Stimulated activated CD8-positive, alpha-beta memory T cell treated with anti-CD3 and anti-CD28 coated beads, Interleukin-15, amount 100 ng/mL, for 24 hours (primary cell): ENCODE results near the gene ROS1.
"Not testable (repeated sequence)": the region's sequence is repeated elsewhere in the genome, so short reads cannot be mapped to it uniquely, and the experiment has no call there.

Experiments
- DNase-seq: peaks from one replicate; pipeline ENCODE4 v3.0.0-alpha.2; 2020; ENCODE audit warnings: low read depth

The ROS1 gene

GRCh38 chr6:117425431-117426153 lies at the start of gene ROS1:
Gene ROS1 (minus strand): TSS chr6:117425942. CDS start chr6:117425656, 286 bp downstream.
- no peak for DNase-seq

DNA sequence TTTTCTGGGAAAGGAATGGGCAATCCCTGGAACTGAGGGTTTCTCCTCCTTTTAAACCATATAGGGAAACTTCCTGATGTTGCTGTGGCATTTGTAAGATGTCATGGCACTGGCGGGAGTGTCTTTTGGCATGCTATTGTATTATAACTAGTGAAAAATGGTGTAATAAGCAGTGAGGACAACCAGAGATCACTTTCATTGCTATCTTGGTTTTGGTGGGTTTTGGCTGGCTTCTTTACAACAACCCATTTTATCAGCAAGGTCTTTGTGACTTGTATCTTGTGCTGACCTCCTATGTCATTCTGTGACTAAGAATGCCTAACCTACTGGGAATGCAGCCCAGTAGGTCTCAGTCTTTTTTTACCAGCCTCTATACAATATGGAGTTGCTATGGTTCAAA lies 47.7 kb upstream of the ROS1 start:
- no peak for DNase-seq

- DNase-seq, result no peak
These were observed 46.9 kb upstream of the ROS1 start for GRCh38 chr6:117472667-117473066.

DNA sequence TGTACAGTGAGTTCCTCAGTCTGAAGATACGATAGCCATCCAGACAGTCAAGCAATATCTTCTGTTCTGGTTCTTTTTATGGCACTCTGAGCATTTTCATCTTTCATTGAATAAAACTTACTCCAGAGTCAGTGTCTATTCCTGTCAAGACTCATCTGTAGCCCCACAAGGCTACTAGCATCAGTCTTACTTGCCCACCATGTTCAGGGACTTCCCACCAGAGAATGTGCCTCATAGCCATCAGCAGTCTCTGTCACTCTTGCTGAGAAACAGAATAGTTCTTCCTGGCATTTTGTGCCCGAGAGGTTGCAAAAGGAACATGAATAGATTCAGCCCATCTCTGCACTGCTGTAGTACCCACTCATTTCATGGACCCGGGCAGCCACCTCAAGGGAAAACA lies 44.0 kb upstream of the ROS1 start:
- no peak for DNase-seq

- DNase-seq, result no peak
These were observed 43.6 kb upstream of the ROS1 start for GRCh38 chr6:117469356-117469755.

DNA sequence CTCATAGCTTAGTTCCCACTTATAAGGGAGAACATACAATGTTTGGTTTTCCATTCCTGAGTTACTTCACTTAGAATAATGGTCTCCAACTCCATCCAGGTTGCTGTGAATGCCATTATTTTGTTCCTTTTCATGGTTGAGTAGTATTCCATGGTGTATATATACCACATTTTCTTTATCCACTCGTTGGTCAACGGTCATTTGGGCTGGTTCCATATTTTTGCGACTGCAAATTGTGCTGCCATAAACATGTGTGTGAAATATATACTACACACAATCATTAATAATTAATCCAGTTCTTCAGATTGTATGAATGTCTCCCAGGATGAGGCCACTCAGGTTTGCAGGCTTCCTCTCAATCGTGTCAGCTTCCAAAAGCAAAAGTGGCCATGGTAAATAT lies 42.8 kb upstream of the ROS1 start:
- DNase-seq, result not testable (repeated sequence)

DNA sequence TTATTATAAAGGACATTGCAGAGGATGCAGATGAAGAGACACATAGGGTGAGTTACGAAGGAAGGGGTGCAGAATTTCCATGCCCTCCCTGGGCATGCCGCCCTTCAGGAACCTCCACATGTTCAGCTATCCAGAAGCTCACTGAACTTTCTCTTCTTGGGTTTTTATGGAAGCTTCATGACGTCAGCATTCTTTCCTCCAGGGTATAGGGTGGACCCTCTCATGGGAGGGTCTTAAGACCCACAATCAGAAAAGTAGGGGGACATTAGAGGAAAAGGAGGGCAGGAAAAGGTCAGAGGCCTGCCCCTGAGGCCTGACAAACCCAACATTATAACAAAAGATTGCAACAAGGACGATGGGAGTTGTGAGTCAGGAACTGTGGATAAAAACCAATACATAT lies 42.1 kb upstream of the ROS1 start:
- DNase-seq, result no peak

DNA sequence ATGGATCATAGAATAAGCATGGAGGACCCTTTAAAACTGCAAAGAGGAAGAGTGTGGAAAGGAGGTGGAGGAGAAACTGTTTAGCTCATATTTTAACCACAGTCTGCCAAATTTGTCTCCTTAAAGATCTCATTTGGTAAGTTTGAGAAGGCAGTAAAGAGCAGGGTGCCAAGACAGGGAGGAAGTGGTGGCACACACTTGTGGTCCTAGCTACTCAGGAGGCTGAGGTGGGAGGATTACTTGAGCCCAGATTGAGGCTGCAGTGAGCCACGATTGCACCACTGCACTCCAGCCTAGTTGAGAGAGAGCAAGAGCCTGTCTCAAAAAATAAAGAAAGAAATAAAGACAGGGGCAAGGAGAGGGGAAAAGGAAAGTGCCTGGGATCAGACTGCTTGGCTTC lies 39.9 kb upstream of the ROS1 start:
- no peak for DNase-seq

GRCh38 chr6:117464700-117465099 lies 39.0 kb upstream of the ROS1 start:
- DNase-seq, result no peak

- no peak for DNase-seq
These were observed 38.3 kb upstream of the ROS1 start for GRCh38 chr6:117463762-117464665.

GRCh38 chr6:117459204-117459944 lies 33.6 kb upstream of the ROS1 start:
- no peak for DNase-seq

GRCh38 chr6:117456998-117457397 lies 31.3 kb upstream of the ROS1 start:
- DNase-seq, result no peak

DNA sequence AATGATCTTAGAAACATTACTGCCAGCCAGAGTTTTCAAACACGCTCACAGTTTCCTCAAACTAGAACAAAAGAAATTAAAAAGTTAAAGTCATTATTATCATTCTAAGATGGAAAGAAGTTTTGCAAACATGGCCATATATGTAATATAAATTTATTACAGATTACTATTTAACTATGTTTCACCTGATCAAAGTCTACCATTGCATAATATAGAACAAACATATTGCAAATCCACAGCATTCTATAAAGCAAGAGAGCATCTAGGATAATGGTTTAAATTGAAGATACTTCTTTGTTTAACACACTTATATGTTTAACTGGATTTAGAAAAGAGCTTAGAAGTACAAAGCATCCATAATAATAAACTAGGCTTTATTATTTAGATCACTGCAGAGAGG lies 30.5 kb upstream of the ROS1 start:
- DNase-seq, result no peak

DNA sequence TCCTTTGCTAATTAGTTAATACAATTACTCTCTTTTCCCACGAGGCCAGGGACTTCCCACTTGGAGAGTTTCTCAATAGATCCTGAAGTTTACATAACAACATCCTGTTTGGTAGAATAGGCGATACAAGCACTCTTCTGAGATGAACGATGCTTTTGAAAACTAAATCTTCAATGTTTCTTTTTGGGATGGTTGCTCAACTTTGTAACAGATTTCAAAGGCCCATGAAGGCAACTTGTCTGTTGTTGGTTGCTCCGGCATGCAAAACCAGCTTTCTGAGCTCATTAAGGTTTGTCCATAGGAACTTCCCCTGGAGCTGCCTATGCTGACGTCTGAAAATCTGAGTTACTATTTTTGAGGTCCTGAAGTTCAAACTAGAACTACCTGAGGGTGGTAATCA lies 25.9 kb upstream of the ROS1 start:
- no peak for DNase-seq

- no peak for DNase-seq
These were observed 24.1 kb upstream of the ROS1 start for GRCh38 chr6:117449549-117450439.

DNA sequence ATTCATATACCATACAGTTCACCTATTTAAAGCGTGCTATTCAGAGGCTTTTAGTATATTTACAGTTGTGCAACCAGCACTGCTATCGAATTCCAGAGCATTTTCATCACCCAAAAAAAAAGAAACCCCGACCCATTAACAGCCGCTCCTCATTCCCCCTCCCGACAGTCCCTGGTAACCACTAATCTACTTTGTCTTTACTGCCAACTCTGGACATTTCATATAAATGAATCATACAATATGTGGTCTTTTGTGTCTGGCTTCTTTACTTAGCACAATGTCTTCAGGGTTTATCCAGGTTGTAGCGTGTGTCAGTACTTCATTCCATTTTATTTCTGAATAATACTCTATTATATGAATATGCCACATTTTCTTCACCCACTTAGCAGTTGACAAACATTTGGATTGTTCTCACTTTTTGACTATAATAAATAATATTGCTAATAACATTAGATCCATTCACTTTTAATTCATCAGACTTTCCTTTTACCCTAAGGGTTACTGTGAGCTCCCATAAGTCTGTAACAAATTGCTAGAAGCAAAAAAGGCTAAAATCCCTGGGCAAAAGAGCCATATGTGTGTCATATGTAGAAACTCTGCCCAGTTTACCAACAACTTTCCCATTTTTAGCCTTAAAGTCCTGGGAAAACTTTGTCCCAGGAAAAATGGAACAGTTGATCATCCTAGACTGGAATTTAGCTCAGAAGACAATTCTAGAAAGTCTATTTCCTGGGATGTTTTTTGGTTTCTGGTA lies 23.2 kb upstream of the ROS1 start:
- DNase-seq, result no peak

GRCh38 chr6:117448011-117448410 lies 22.3 kb upstream of the ROS1 start:
- no peak for DNase-seq

GRCh38 chr6:117446861-117447260 lies 21.1 kb upstream of the ROS1 start:
- no peak for DNase-seq

DNA sequence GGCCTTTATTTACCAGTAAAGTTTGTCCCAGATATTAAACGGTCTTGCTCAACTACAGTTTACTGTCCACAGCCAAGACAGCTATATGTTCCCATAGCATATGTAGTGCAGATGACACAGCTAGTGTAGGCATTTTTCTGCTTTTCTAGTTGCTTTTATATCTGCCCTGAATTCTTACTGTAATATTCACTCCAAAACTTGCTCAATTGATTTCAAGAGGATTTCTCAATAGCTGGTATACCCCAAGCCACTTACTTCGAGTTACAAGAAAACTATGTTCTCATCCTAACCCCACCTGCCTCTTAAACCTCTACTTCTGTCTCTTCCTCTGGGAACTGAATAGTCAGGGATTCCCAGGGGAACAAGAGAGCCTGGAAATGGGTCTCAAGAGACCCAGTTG lies 18.9 kb upstream of the ROS1 start:
- no peak for DNase-seq

- DNase-seq, result not testable (repeated sequence)
These were observed 16.6 kb upstream of the ROS1 start for GRCh38 chr6:117442313-117442712.

DNA sequence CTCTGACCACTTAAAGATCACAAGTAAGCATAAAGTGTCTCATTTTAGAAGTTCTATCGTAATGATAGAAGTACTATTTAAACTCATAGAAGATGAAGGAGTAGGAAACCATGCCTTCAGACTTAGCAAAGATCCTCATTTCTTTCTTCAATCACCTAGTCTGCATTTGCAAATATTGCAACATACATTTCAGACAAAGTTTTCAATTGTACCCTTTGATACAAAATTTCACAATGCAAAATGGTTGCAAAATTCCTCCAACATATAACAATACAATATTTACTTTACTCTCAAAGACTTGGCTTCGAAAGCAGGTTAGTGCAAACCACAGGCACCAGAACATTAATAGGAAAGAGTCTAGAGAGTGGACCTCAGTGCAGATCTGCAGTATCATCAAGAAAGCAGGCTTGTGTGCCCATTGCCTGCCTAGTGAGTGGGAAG lies 16.1 kb upstream of the ROS1 start:
- DNase-seq, result no peak
